Measurements from ENCODE around the gene PHETA2.
"Not testable (repeated sequence)": the region's sequence is repeated elsewhere in the genome, so short reads cannot be mapped to it uniquely, and the experiment has no call there.

PHETA2 gene

GRCh38 chr22:42070517-42071422 is 3.3 kb upstream of the PHETA2 start, which contains the start of gene NAGA:
Gene NAGA (minus strand): TSS chr22:42070812. CDS start chr22:42070297, 515 bp downstream.
- peak; percentile 94 for DNase-seq

DNA sequence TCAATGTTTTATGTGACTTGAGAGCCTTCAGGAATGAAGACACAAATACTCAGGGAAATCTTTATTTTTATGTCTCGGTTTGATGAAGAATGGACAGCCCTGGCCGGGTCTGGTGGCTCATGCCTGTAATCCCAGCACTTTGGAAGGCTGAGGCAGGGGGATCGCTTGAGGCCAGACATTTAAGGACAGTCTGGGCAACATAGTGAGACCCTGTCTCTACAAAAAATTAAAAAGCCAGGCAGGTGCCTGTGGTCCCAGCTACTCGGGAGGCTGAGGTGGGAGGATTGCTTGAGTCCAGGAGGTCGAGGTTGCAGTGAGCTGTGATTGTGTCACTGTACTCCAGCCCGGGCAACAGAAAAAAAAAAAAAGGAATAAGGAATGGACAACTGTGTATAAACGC is 2.5 kb upstream of the PHETA2 start:
- DNase-seq, result not testable (repeated sequence)

DNA sequence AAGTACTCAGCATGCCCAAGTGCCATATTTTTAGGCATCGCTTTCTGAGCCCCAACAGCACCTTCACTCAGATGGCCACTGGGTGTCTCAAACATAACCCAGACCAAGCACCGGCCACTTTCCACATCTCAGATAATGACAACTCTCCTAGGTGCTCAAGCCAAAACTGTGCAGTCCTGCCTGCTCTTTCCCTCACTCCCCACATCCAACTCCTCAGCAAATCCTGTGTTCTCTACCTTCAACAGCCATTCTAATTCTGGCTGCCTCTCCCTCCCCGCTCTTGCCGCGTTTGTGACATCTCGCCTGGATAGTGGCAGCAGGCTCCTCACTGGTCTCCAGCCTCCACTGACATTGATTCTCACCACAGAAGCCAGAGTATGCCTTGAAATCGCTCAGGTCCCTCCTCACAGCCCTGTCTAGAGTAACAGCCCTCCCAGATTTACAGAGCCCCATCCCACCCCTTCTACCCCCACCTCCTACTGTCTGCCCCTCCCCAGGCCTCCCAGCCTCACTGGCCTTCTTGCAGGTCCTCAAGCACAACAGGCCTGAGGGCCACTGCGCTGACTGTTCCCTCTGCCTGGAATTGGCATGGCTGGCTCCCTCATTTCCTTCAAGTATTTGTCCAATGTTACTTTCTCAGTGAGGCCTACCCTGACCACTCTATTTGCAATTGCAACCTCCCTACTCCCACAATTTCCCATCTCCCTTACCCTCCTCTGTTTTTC is 1.3 kb upstream of the PHETA2 start:
- no peak for DNase-seq

DNA sequence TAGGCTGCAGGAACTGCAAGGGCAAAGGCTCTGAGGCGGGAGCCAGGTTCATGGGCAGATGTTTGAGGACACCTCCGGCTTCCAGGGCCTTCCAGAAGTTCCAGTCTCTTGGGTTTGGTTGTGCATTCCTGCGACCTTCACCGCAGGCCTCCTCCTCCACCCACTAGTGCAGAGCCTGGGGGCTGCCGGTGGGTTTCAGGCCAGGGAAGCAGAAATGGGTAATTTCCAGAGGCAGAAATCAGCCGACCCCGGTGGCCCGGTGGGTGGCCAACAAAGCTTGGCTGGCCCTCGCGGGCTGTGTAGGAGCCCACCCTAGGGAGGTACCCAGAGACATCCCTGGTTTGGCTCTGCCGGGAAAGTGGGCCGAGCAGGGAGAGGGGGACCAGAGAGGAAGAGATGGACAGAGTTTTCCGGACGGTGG is 417 bp upstream of the PHETA2 start:
- no peak for DNase-seq

DNA sequence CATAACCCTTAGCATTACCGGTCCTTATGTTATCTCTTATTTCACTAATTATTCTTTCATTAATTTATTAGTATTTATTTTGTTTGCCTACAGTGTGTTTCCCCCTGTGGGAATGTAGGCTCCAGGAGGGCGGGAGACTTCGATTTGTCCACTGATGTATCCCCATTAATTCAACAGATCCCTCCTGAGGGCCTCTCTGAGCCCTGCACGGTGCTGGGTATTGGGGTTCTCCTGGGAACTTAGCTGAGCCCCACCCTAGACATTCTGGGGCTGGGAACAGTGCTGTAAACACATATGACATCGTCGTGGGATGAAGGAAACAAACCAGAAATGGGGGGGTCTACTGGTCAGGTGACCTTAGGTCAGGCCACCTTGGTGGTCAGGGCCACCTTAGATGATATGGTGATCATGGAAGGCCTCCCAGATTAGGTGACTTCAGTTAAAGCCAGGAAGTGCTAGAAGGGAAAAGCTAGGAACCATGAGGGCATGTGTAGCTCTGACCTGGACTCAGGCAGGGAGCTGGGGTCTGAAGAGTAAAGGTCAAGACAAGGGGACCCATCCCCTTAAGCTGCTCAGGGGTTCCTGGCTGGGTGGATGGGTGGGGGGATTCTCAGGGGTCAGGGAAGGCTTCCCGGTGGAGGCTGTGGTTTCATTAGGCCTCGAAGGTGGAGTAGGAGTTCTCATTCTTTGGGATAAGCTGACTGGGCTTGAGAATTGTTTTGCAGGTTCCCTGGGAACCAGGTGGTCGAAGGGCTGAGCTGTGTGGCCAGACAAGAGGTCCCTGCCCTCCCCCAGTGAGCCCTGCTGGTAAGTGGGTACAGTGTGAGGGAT is 1.0 kb downstream of the PHETA2 start:
- DNase-seq, result no peak

- DNase-seq, result no peak
Observed at GRCh38 chr22:42076764-42077485, 2.9 kb downstream of the PHETA2 start.

DNA sequence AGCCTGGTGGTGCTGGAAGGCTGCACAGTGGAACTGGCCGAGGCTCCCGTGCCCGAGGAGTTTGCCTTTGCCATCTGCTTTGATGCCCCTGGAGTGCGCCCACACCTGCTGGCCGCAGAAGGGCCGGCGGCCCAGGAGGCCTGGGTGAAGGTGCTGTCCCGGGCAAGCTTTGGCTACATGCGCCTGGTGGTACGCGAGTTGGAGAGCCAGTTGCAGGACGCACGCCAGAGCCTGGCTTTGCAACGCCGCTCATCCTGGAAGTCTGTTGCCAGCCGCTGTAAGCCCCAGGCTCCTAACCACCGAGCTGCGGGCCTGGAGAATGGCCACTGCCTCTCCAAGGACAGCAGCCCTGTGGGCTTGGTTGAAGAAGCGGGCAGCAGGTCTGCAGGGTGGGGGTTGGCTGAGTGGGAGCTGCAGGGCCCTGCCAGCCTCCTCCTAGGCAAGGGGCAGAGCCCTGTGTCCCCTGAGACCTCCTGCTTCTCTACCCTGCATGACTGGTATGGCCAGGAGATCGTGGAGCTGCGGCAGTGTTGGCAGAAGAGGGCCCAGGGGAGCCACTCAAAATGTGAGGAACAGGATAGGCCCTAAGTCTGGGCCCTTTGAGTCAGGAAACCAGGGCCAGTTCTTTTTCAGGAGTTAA is 3.6 kb downstream of the PHETA2 start:
- no peak for DNase-seq

DNA sequence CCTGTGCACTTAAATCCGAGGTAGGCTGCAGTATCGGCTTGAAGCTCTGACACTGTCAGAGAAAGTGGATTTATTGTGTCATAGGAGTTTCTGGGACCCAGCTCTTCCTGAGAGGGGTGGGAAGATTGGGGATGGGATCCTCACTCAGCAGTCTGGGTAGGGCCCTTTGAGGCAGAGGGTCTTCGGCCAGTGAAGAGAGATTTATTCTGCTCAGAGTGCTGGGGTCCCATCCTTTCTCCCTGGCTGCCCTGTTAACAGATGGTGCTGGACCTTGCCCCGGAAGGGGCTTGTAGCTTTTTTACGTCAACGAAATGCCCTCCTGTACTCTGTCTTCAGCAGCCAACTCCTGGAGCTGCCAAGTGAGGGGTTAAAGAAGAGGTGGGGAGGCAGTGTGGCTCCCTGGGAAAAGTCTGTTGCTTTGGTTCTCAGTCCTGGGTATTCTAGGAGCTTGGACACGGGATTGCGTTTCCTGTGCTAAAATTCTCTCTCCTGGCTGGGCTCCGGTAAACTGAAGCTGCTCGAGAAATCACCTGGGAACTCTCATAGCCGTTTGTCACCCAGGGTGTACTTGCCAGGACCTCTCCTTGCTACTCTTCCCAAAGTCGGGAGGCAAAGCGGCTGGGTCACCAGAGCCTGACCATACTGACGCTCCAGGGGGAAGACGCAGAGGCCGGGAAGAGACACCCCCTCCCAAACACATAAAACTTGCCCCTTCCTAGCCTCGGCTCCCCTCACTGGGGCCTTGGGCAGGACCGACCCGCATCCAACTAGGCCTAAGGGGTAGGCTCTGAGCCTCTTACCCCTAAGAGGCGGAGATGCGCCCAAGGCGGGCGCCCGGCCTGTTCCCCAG is 4.6 kb downstream of the PHETA2 start:
- no peak for DNase-seq

GRCh38 chr22:42079319-42080251 is 5.5 kb downstream of the PHETA2 start, which contains the start of gene SMDT1:
Gene SMDT1 (plus strand): TSS chr22:42079700. CDS start chr22:42079769, 69 bp downstream.
- DNase-seq, result peak; percentile 97

GRCh38 chr22:42080287-42080686 is 6.2 kb downstream of the PHETA2 start:
- DNase-seq, result no peak

DNA sequence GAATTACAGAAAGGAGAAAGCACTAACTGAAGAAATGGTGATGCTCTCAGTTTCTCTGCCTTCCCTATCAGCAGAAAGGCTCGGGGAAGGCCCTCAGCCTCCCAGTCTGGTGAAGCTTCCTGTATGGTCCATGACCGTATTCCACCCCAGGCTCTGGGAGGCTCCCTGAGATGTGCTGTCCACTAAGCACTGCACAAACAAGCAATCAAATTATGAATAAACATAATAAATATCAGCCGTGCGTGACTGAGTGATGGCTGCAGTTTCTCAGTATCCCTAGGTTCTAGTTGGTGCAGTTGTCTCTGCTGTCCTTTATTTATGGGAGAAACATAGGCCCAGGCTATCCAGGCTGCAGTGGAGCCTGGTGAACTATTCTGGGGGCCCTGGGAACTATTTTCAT is 9.1 kb downstream of the PHETA2 start:
- DNase-seq, result no peak

GRCh38 chr22:42084874-42085273 is 10.8 kb downstream of the PHETA2 start:
- no peak for DNase-seq

DNA sequence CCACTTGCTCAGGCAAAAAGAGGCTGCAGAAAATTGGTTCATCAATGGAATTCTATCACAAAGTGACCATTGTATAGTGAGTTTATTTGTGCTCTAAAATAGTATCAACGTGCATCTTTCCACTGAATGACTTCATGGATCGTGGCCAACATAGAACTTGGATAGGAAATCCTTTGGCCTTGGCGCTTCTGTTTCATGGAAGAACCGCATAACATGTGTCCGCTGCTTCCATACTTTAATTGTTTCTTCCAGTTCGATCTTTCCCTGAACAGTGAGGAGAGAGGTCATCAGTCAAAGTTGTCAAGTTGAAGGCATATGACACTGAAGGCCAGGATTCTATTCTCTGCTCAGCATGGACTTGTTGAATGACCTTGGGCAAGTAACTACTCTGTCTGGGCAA is 12.0 kb downstream of the PHETA2 start:
- no peak for DNase-seq

GRCh38 chr22:42090596-42091454 is 16.8 kb downstream of the PHETA2 start, which contains the start of gene NDUFA6:
Gene NDUFA6 (minus strand): TSS chr22:42090772. CDS start chr22:42090744, 28 bp downstream.
- peak; percentile 97 for DNase-seq

DNA sequence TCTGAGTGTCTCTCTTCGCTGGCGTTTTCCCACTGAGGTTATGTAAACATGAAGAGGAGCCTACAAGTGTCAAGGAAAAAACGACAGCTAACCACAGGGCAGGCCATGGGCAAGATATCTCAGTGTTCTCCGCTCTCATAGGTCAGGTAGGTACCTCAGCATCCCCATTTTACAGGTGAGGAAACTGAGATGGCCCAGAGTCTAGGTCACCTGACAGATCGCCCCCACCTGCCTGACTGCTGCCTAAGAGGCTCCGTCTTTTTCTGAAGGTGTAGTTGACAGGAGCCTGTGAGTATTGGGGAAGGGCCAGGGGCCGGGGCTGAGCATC is 17.4 kb downstream of the PHETA2 start:
- DNase-seq, result no peak

DNA sequence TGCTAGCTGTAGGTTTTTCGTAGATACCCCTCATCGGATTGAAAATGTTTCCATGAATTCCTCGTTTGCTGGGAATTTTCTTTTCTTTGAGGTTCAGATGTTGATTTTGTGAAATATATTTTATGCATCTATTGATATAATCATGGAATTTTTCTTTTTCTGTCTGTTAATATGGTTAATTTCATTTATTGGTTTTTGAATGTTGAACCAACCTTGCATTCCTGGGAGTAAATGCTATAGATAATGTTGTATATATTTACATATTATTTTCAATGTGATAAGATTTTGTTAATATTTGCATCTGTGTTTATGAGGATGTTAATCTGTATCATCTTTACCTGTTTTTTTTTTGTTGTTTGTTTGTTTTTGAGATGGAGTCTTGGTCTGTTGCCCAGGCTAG is 27.2 kb downstream of the PHETA2 start:
- no peak for DNase-seq

DNA sequence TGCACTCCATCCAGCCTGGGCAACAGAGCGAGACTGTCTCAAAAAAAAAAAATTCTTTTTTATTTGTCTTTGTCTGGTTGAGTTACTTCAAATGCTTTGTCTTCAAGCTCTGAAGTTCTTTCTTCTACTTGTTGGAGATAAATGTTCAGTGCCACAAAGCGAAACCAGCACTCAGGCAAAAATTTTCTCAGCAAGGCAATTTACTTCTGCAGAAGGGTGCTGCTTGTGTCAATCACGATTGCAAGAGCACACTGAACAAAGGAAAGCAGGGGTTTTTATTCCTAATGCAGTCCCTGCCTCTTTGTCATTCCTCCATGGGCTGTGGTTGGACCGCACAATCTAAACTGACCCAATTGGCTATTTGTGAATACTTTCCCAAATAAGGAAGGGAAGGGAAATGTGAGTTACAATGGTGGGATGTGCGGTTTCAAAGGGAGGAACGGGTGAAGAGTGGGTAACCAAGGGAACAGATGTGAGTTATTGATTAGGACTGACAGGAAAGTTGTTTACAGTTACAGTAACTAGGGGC is 30.3 kb downstream of the PHETA2 start:
- DNase-seq, result not testable (repeated sequence)

DNA sequence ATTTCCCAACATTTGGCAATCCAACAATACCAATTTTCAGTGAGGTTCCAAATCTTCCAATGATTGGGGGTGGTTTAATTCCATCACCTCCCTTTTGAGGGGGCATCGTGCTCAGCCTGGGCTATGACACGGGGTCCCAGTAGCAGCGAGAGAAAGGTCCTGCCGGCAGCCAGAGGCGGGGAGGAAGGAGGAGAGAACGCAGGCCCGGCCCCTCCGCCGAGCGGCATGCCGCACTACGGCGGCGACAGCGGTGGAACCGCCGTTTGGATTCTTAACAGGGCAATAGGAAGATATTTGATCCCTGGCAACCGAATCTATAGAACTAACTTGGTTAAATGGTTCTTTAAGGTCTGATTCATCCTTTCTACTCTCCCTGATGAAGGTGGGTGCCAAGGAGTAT is 34.8 kb downstream of the PHETA2 start:
- DNase-seq, result no peak

All from NCI-H2029 (cell line).